ENCODE data around the gene SUMF1.

SUMF1 gene

GRCh38 chr3:4497005-4497692 is 30.1 kb upstream of the SUMF1 start:
- ATAC-seq (no peak), DNase-seq (no peak)

- ATAC-seq (no peak), DNase-seq (no peak)
These were observed 29.0 kb upstream of the SUMF1 start for GRCh38 chr3:4496087-4496452.

GRCh38 chr3:4495294-4496086 is 28.4 kb upstream of the SUMF1 start:
- no peak for DNase-seq
- no peak for ATAC-seq

- no peak for ATAC-seq
- DNase-seq = no peak
These were observed 27.8 kb upstream of the SUMF1 start for GRCh38 chr3:4494895-4495264.

- ATAC-seq (no peak), DNase-seq (peak; percentile 48)
These were observed 27.1 kb upstream of the SUMF1 start for GRCh38 chr3:4493941-4494894.

- DNase-seq = peak; percentile 97
- peak; percentile 97 for ATAC-seq
These were observed 26.2 kb upstream of the SUMF1 start, which contains the start of gene ITPR1 for GRCh38 chr3:4493014-4493940. ITPR1 (plus strand) TSS chr3:4493348; CDS start chr3:4516492, 23,144 bp downstream.

GRCh38 chr3:4492208-4493013 is 25.3 kb upstream of the SUMF1 start:
- DNase-seq = peak; percentile 47
- peak; percentile 3 for ATAC-seq

GRCh38 chr3:4491855-4492207 is 24.8 kb upstream of the SUMF1 start:
- ATAC-seq (no peak), DNase-seq (no peak)

GRCh38 chr3:4478261-4478660 is 11.2 kb upstream of the SUMF1 start:
- no peak for ATAC-seq
- no peak for DNase-seq

GRCh38 chr3:4476496-4476895 is 9.4 kb upstream of the SUMF1 start:
- DNase-seq = no peak
- ATAC-seq = no peak

- ATAC-seq = no peak
- no peak for DNase-seq
These were observed 8.7 kb upstream of the SUMF1 start for GRCh38 chr3:4475804-4476203.

- DNase-seq = peak; percentile 56
- ATAC-seq = peak; percentile 97
These were observed 7.8 kb upstream of the SUMF1 start for GRCh38 chr3:4474683-4475490.

GRCh38 chr3:4472766-4473165 is 5.7 kb upstream of the SUMF1 start:
- ATAC-seq (no peak), DNase-seq (no peak)

- DNase-seq (no peak), ATAC-seq (no peak)
These were observed 5.2 kb upstream of the SUMF1 start for GRCh38 chr3:4472312-4472711.

- DNase-seq (no peak), ATAC-seq (no peak)
These were observed 4.8 kb upstream of the SUMF1 start for GRCh38 chr3:4471907-4472306.

- DNase-seq (no peak), ATAC-seq (no peak)
These were observed 426 bp upstream of the SUMF1 start for GRCh38 chr3:4467522-4467867.

- no peak for DNase-seq
- no peak for ATAC-seq
These were observed 2.5 kb downstream of the SUMF1 start for GRCh38 chr3:4464576-4464975.

GRCh38 chr3:4462369-4463040 is 4.6 kb downstream of the SUMF1 start:
- no peak for DNase-seq
- ATAC-seq = no peak

- DNase-seq = no peak
- no peak for ATAC-seq
These were observed 5.5 kb downstream of the SUMF1 start for GRCh38 chr3:4461468-4462090.
